ENCODE measurements around the gene PEX5.
"Not testable (repeated sequence)": the region's sequence is repeated elsewhere in the genome, so short reads cannot be mapped to it uniquely, and the experiment has no call there.

PEX5 gene

GRCh38 chr12:7217475-7218069 lies 28.1 kb downstream of the PEX5 start:
- FAIRE-seq (no peak), DNase-seq (ENCODE audit: insufficient read length, low spot score) (no peak)
- TF ChIP-seq POLR2A (IDR thresholded peaks at IDR 0.05; ENCODE audit: low read depth, low read length), result no peak

GRCh38 chr12:7219599-7220243 lies 30.2 kb downstream of the PEX5 start:
- DNase-seq (ENCODE audit: insufficient read length, low spot score) (peak; percentile 11), FAIRE-seq (peak; percentile 95)
- TF ChIP-seq POLR2A (IDR thresholded peaks at IDR 0.05; ENCODE audit: low read depth, low read length), result no peak

GRCh38 chr12:7221486-7221885 lies 32.0 kb downstream of the PEX5 start:
- DNase-seq (ENCODE audit: insufficient read length, low spot score), result no peak
- FAIRE-seq, result no peak
- TF ChIP-seq POLR2A (IDR thresholded peaks at IDR 0.05; ENCODE audit: low read depth, low read length), result no peak

- no peak for TF ChIP-seq POLR2A (IDR thresholded peaks at IDR 0.05; ENCODE audit: low read depth, low read length)
- FAIRE-seq (no peak), DNase-seq (ENCODE audit: insufficient read length, low spot score) (no peak)
Observed at GRCh38 chr12:7229741-7230140, 40.3 kb downstream of the PEX5 start.

GRCh38 chr12:7241404-7242005 lies 52.0 kb downstream of the PEX5 start:
- no peak for TF ChIP-seq POLR2A (IDR thresholded peaks at IDR 0.05; ENCODE audit: low read depth, low read length)
- FAIRE-seq (no peak), DNase-seq (ENCODE audit: insufficient read length, low spot score) (no peak)

- no peak for FAIRE-seq
- DNase-seq (ENCODE audit: insufficient read length, low spot score), result no peak
- no peak for TF ChIP-seq POLR2A (IDR thresholded peaks at IDR 0.05; ENCODE audit: low read depth, low read length)
Observed at GRCh38 chr12:7242176-7243101, 53.0 kb downstream of the PEX5 start.

GRCh38 chr12:7251328-7251996 lies 62.0 kb downstream of the PEX5 start:
- FAIRE-seq; DNase-seq (ENCODE audit: insufficient read length, low spot score): not testable (repeated sequence)

- FAIRE-seq (no peak), DNase-seq (ENCODE audit: insufficient read length, low spot score) (no peak)
- no peak for TF ChIP-seq POLR2A (IDR thresholded peaks at IDR 0.05; ENCODE audit: low read depth, low read length)
Observed at GRCh38 chr12:7259060-7259459, 69.6 kb downstream of the PEX5 start.
